GM23338 (cell line): ENCODE measurements around the gene TP73. TPM values are rescaled to one million over a fixed set of nuclear protein-coding genes. Genes with fewer than 3 reads are reported as not detected.
"Not testable (repeated sequence)": the region's sequence is repeated elsewhere in the genome, so short reads cannot be mapped to it uniquely, and the experiment has no call there.

Experiments used
- ATAC-seq: fragments of 200-7000 bp; cut with Tn5 transposase; 3 replicates; pipeline ENCODE4 v1.9.1; 2020
- DNase-seq: peaks from one replicate; pipeline ENCODE4 v3.0.0-alpha.2; 2015; ENCODE audit warnings: low spot score
- H2AFZ ChIP-seq: fragments of 200-600 bp; sonication (generic); 2 replicates; pipeline ENCODE4 v1.8.0; 2016; ENCODE audit warnings: antibody characterized with exemption, mild to moderate bottlenecking, moderate library complexity
- H3F3A ChIP-seq: fragments of 200-600 bp; sonication (generic); replicated peaks from 2 replicates; pipeline ENCODE4 v1.8.0; 2017; ENCODE audit warnings: antibody characterized with exemption, mixed run types, low read depth
- H3K27ac ChIP-seq: fragments of 200-600 bp; sonication (generic); 2 replicates; pipeline ENCODE4 v1.6.1; 2016; ENCODE audit warnings: low read depth
- H3K27me3 ChIP-seq: fragments of 200-600 bp; sonication (generic); 2 replicates; pipeline ENCODE4 v1.8.0; 2016; ENCODE audit warnings: mild to moderate bottlenecking, mixed run types, moderate library complexity; ENCODE audit not compliant: insufficient read depth
- H3K36me3 ChIP-seq: fragments of 200-600 bp; sonication (generic); 2 replicates; pipeline ENCODE4 v1.8.0; 2016; ENCODE audit warnings: mild to moderate bottlenecking; ENCODE audit not compliant: insufficient read depth
- H3K4me1 ChIP-seq: fragments of 200-600 bp; sonication (generic); 2 replicates; pipeline ENCODE4 v1.8.0; 2016; ENCODE audit warnings: mild to moderate bottlenecking, moderate library complexity; ENCODE audit not compliant: insufficient read depth
- H3K4me2 ChIP-seq: fragments of 200-600 bp; sonication (generic); 2 replicates; pipeline ENCODE4 v1.7.1; 2017; ENCODE audit warnings: mixed run types
- H3K4me3 ChIP-seq: fragments of 200-600 bp; sonication (generic); 2 replicates; pipeline ENCODE4 v1.6.1; 2016; ENCODE audit warnings: mixed run types
- H3K79me2 ChIP-seq: fragments of 200-600 bp; sonication (generic); replicated peaks from 2 replicates; pipeline ENCODE4 v1.8.0; 2017; ENCODE audit warnings: mild to moderate bottlenecking; ENCODE audit not compliant: insufficient read depth
- H3K9me2 ChIP-seq: fragments of 200-600 bp; sonication (generic); 2 replicates; pipeline ENCODE4 v1.8.0; 2017; ENCODE audit not compliant: insufficient read depth
- H4K20me1 ChIP-seq: fragments of 200-600 bp; sonication (generic); replicated peaks from 2 replicates; pipeline ENCODE4 v1.8.0; 2017; ENCODE audit warnings: mild to moderate bottlenecking; ENCODE audit not compliant: insufficient read depth
- H3K27ac Mint-ChIP-seq: 2 replicates; pipeline ENCODE4 v1.8.0; 2020; ENCODE audit warnings: inconsistent platforms, mild to moderate bottlenecking, moderate library complexity, mixed read lengths
- H3K27me3 Mint-ChIP-seq: 3 replicates; pipeline ENCODE4 v1.8.0; 2022; ENCODE audit warnings: low read depth, mild to moderate bottlenecking, moderate library complexity, mixed read lengths, inconsistent platforms; ENCODE audit not compliant: insufficient read depth, poor library complexity
- H3K36me3 Mint-ChIP-seq: 3 replicates; pipeline ENCODE4 v1.8.0; 2021; ENCODE audit warnings: low read depth, mild to moderate bottlenecking, inconsistent platforms, moderate library complexity, mixed read lengths
- H3K4me1 Mint-ChIP-seq: 3 replicates; pipeline ENCODE4 v1.8.0; 2020; ENCODE audit warnings: mild to moderate bottlenecking, inconsistent platforms, mixed read lengths
- H3K4me3 Mint-ChIP-seq: 3 replicates; pipeline ENCODE4 v1.8.0; 2021; ENCODE audit warnings: moderate library complexity, mild to moderate bottlenecking, inconsistent platforms, mixed read lengths
- H3K9me3 Mint-ChIP-seq: 3 replicates; pipeline ENCODE4 v1.8.0; 2020; ENCODE audit warnings: moderate library complexity, mild to moderate bottlenecking, inconsistent platforms, mixed read lengths
- CREB1 ChIP-seq: fragments of 250-450 bp; sonication (Bioruptor Pico); IDR thresholded peaks from 2 replicates; pipeline ENCODE4 v1.5.0; 2020; ENCODE audit warnings: low read depth, mild to moderate bottlenecking, moderate library complexity
- CTCF ChIP-seq, 2 experiments: fragments of 200-600 bp in 1 of 2; sonication (generic) in 1 of 2; conservative IDR thresholded peaks; 2 replicates each; pipeline versions ENCODE4 v1.5.1 to v1.6.1; 2016 to 2017; ENCODE audit warnings: antibody characterized with exemption in 2 of 2, low read depth in 2 of 2, mild to moderate bottlenecking in 2 of 2, moderate library complexity in 1 of 2
- ETS1 ChIP-seq: IDR thresholded peaks from 2 replicates; pipeline ENCODE4 v1.6.1; 2016; ENCODE audit warnings: antibody characterized with exemption
- JUNB ChIP-seq: IDR thresholded peaks from one replicate; pipeline ENCODE4 v1.6.1; 2016; ENCODE audit warnings: antibody characterized with exemption; ENCODE audit not compliant: unreplicated experiment
- STAT1 ChIP-seq: IDR thresholded peaks from one replicate; pipeline ENCODE4 v1.6.1; 2016; ENCODE audit warnings: antibody characterized with exemption; ENCODE audit not compliant: unreplicated experiment
- ZNF331 ChIP-seq: fragments of 250-450 bp; sonication (Bioruptor Pico); IDR thresholded peaks from 2 replicates; pipeline ENCODE4 v1.5.0; 2020; ENCODE audit warnings: low read depth, mild to moderate bottlenecking, moderate library complexity
- ZNF462 ChIP-seq: fragments of 250-450 bp; sonication (Bioruptor Pico); IDR thresholded peaks from 2 replicates; pipeline ENCODE4 v1.5.0; 2020; ENCODE audit warnings: mild to moderate bottlenecking, moderate library complexity
- polyA plus RNA-seq: library from polyadenylated mRNA; unstranded; fragments of >200 nt; fragmentation: Nextera tagmentation; extraction: Ambion mirVana; gene quantifications from 2 replicates; pipeline ENCODE4 v1.2.1, GENCODE V29; 2016
- total RNA-seq: library from RNA; depleted of rRNA; stranded (reverse); fragments of >200 nt; shearing (Covaris generic); gene quantifications from 2 replicates; pipeline ENCODE4 v1.2.3, GENCODE V29; 2014

The TP73 gene
- total and polyA plus RNA-seq, 2 experiments from 2014 or later = 1.4 to 3.4 TPM

- TF ChIP-seq ETS1 (no peak), ZNF462 (no peak), STAT1 (no peak), JUNB (no peak), CREB1 (CRISPR knock-in tag) (no peak), ZNF331 (CRISPR knock-in tag) (no peak)
These were observed 31.6 kb upstream of the TP73 start (continued) for GRCh38 chr1:3620708-3621107.

- H3K9me3 Mint-ChIP-seq, H3K27me3 ChIP-seq, H2AFZ ChIP-seq, H3K36me3 ChIP-seq, H3F3A ChIP-seq, ATAC-seq, H3K4me1 ChIP-seq, H3K4me3 Mint-ChIP-seq, H3K36me3 Mint-ChIP-seq, H3K27ac ChIP-seq, H3K79me2 ChIP-seq, H3K27me3 Mint-ChIP-seq, H3K4me3 ChIP-seq, H3K4me2 ChIP-seq, H3K27ac Mint-ChIP-seq, H4K20me1 ChIP-seq, DNase-seq, H3K9me2 ChIP-seq: not testable (repeated sequence)
- H3K4me1 Mint-ChIP-seq = peaks cover 17% of the 10 kb centered on the region
- TF ChIP-seq CTCF (conservative IDR thresholded peaks at IDR 0.05; ENCODE audit: low read depth in 2 of 2) = peak; percentile 30 to 36
These were observed 31.1 kb upstream of the TP73 start for GRCh38 chr1:3621151-3621671.

- H3K27ac Mint-ChIP-seq, H3K27ac ChIP-seq, H3K27me3 ChIP-seq, H3K27me3 Mint-ChIP-seq, H3K4me2 ChIP-seq, DNase-seq, H2AFZ ChIP-seq, H3K4me3 ChIP-seq, H3K4me1 ChIP-seq, ATAC-seq, H3F3A ChIP-seq, H3K36me3 Mint-ChIP-seq, H3K9me2 ChIP-seq, H3K36me3 ChIP-seq, H4K20me1 ChIP-seq, H3K9me3 Mint-ChIP-seq, H3K79me2 ChIP-seq: not testable (repeated sequence)
- Mint-ChIP-seq H3K4me1 (peaks cover 17% of the 10 kb centered on the region), H3K4me3 (peak overlapping the region; percentile 87; the same call in 1 of the 3 replicates)
These were observed 30.2 kb upstream of the TP73 start for GRCh38 chr1:3622102-3622501.
